Neural progenitor cell (in vitro differentiated cells): ENCODE data around the gene GALNT17.

Experiments
- EZH2 ChIP-seq: fragments of 200-600 bp; sonication (generic); IDR thresholded peaks from 2 replicates; pipeline ENCODE4 v1.6.1; 2017; ENCODE audit warnings: antibody characterized with exemption, mild to moderate bottlenecking, moderate library complexity
- EZH2phosphoT487 ChIP-seq: fragments of 200-600 bp; sonication (generic); IDR thresholded peaks from 2 replicates; pipeline ENCODE4 v1.6.1; 2017; ENCODE audit warnings: antibody characterized with exemption
- TF ChIP-seq, protein P1 (sequence below): fragments of 200-600 bp; sonication (generic); IDR thresholded peaks from 2 replicates; pipeline ENCODE4 v1.5.1; 2017; ENCODE audit warnings: antibody characterized with exemption, mild to moderate bottlenecking

DNA sequence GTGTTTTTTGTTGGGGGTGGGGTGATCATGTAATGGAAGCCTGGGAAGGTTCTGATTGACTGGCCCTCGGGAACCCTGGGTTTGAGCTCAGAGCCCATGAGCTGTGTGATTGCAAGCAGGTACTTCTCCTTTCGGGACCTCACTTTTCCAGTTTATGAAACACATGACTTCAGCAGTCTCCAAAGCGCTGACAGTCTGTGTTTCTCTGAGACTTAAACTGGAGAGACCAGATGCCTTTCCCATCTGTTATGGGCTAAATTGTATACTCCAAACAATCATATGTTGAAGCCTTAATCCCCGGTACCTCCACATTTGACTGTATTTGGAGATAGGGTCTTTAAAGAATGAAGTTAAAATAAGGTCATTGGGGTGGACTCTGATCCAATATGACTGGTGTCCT lies 493.6 kb downstream of the GALNT17 start:
- TF ChIP-seq, protein P1, sequence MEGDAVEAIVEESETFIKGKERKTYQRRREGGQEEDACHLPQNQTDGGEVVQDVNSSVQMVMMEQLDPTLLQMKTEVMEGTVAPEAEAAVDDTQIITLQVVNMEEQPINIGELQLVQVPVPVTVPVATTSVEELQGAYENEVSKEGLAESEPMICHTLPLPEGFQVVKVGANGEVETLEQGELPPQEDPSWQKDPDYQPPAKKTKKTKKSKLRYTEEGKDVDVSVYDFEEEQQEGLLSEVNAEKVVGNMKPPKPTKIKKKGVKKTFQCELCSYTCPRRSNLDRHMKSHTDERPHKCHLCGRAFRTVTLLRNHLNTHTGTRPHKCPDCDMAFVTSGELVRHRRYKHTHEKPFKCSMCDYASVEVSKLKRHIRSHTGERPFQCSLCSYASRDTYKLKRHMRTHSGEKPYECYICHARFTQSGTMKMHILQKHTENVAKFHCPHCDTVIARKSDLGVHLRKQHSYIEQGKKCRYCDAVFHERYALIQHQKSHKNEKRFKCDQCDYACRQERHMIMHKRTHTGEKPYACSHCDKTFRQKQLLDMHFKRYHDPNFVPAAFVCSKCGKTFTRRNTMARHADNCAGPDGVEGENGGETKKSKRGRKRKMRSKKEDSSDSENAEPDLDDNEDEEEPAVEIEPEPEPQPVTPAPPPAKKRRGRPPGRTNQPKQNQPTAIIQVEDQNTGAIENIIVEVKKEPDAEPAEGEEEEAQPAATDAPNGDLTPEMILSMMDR: no peak
- no peak for TF ChIP-seq EZH2
- TF ChIP-seq EZH2phosphoT487: no peak
